Esophagus muscularis mucosa (tissue), 4 donors: ENCODE results near the gene CD14.

ENCODE experiments used
- CTCF ChIP-seq, 3 experiments: fragments of 200-600 bp in 2 of 3; fragments of 450-650 bp in 1 of 3; sonication (generic) in 2 of 3; IDR thresholded peaks; one replicate each; pipeline ENCODE4 v1.5.1; 2017 to 2019; ENCODE audit warnings: antibody characterized with exemption in 3 of 3, mild to moderate bottlenecking in 2 of 3, moderate library complexity in 1 of 3
- EP300 ChIP-seq: sonication (generic); formaldehyde crosslinking; IDR thresholded peaks from one replicate; pipeline ENCODE4 v1.6.1; 2017; ENCODE audit warnings: antibody characterized with exemption
- POLR2A ChIP-seq: fragments of 450-650 bp; IDR thresholded peaks from one replicate; pipeline ENCODE4 v1.6.1; 2017; ENCODE audit warnings: antibody characterized with exemption, moderate library complexity, mild to moderate bottlenecking, low read depth
- POLR2AphosphoS5 ChIP-seq, 2 donors: sonication (generic); formaldehyde crosslinking; IDR thresholded peaks; one replicate each; pipeline ENCODE4 v1.6.1; 2017; ENCODE audit warnings: antibody characterized with exemption in 2 of 2

- TF ChIP-seq CTCF (IDR thresholded peaks at IDR 0.05) (no peak), POLR2A (no peak), POLR2AphosphoS5 (IDR thresholded peaks at IDR 0.05) (peak in 1 of 2 donors; percentile 29), EP300 (no peak)
These were observed 39.6 kb upstream of the CD14 start for GRCh38 chr5:140672455-140673186.
